Measurements from ENCODE around the gene ZBTB44.
"Not testable (repeated sequence)": the region's sequence is repeated elsewhere in the genome, so short reads cannot be mapped to it uniquely, and the experiment has no call there.

The ZBTB44 gene

GRCh38 chr11:130198292-130198691 lies 116.4 kb downstream of the ZBTB44 start:
- DNase-seq (ENCODE audit: low spot score): no peak

- no peak for DNase-seq (ENCODE audit: low spot score)
Measured at GRCh38 chr11:130197386-130198035, 117.2 kb downstream of the ZBTB44 start.

GRCh38 chr11:130194241-130195023 lies 120.3 kb downstream of the ZBTB44 start:
- DNase-seq (ENCODE audit: low spot score): no peak

GRCh38 chr11:130193551-130193950 lies 121.2 kb downstream of the ZBTB44 start:
- not testable (repeated sequence) for DNase-seq (ENCODE audit: low spot score)

- no peak for DNase-seq (ENCODE audit: low spot score)
Measured at GRCh38 chr11:130192845-130193267, 121.9 kb downstream of the ZBTB44 start.

- no peak for DNase-seq (ENCODE audit: low spot score)
Measured at GRCh38 chr11:130191896-130192295, 122.8 kb downstream of the ZBTB44 start.

GRCh38 chr11:130190371-130190881 lies 124.3 kb downstream of the ZBTB44 start:
- no peak for DNase-seq (ENCODE audit: low spot score)

- DNase-seq (ENCODE audit: low spot score): no peak
Measured at GRCh38 chr11:130189492-130190210, 125.1 kb downstream of the ZBTB44 start.

GRCh38 chr11:130188585-130189347 lies 126.0 kb downstream of the ZBTB44 start:
- DNase-seq (ENCODE audit: low spot score): no peak

- no peak for DNase-seq (ENCODE audit: low spot score)
Measured at GRCh38 chr11:130188047-130188446, 126.7 kb downstream of the ZBTB44 start.

GRCh38 chr11:130187096-130187495 lies 127.6 kb downstream of the ZBTB44 start:
- DNase-seq (ENCODE audit: low spot score): no peak

- DNase-seq (ENCODE audit: low spot score): no peak
Measured at GRCh38 chr11:130183878-130184610, 130.7 kb downstream of the ZBTB44 start.

- no peak for DNase-seq (ENCODE audit: low spot score)
Measured at GRCh38 chr11:130181295-130182272, 133.1 kb downstream of the ZBTB44 start.

- no peak for DNase-seq (ENCODE audit: low spot score)
Measured at GRCh38 chr11:130180896-130181294, 133.8 kb downstream of the ZBTB44 start.

GRCh38 chr11:130180491-130180890 lies 134.2 kb downstream of the ZBTB44 start:
- no peak for DNase-seq (ENCODE audit: low spot score)

GRCh38 chr11:130179396-130180306 lies 135.1 kb downstream of the ZBTB44 start:
- DNase-seq (ENCODE audit: low spot score): no peak

GRCh38 chr11:130178441-130179339 lies 136.0 kb downstream of the ZBTB44 start:
- DNase-seq (ENCODE audit: low spot score): no peak

- DNase-seq (ENCODE audit: low spot score): no peak
Measured at GRCh38 chr11:130177782-130178181, 136.9 kb downstream of the ZBTB44 start.
